SK-N-SH (cell line): ENCODE measurements around the gene C2CD3. TPM values are rescaled to one million over a fixed set of nuclear protein-coding genes. Genes with fewer than 3 reads are reported as not detected.
"Not testable (repeated sequence)": the region's sequence is repeated elsewhere in the genome, so short reads cannot be mapped to it uniquely, and the experiment has no call there.

Source experiments
- CTCF ChIA-PET: fragments of 300-600, 350-600 bp; formaldehyde crosslinking; extraction: SDS; loops from one replicate; lab custom pipeline; 2021; lab: Yijun Ruan, JAX
- POLR2A ChIA-PET: fragments of 350-600 bp; sonication (Branson Sonifier 250); formaldehyde crosslinking; extraction: SDS; loops from one replicate; lab custom pipeline; 2020; ENCODE audit warnings: antibody characterized with exemption, inconsistent platforms; lab: Yijun Ruan, JAX
- DNase-seq: peaks from one replicate; pipeline ENCODE4 v3.0.0; 2012
- H2AFZ ChIP-seq: fragments of 200-600 bp; sonication (generic); 2 replicates; pipeline ENCODE4 v1.8.1; 2016; ENCODE audit warnings: antibody characterized with exemption, mild to moderate bottlenecking, low read depth
- H3F3A ChIP-seq: fragments of 200-600 bp; sonication (generic); replicated peaks from 2 replicates; pipeline ENCODE3; 2016; ENCODE audit warnings: antibody characterized with exemption, mild to moderate bottlenecking; ENCODE audit not compliant: insufficient read depth
- H3K27ac ChIP-seq, 2 experiments: fragments of 200-500 bp in 1 of 2; fragments of 200-600 bp in 1 of 2; sonication (Bioruptor generic) in 1 of 2; sonication (generic), shearing (Covaris generic) in 1 of 2; 2 replicates each; pipeline versions ENCODE4 v1.5.1 to v1.6.1; 2014 to 2016; ENCODE audit warnings: low read depth in 2 of 2, inconsistent platforms in 1 of 2, low read length in 1 of 2, mild to moderate bottlenecking in 1 of 2, mixed read lengths in 1 of 2
- H3K27me3 ChIP-seq: fragments of 200-600 bp; sonication (generic), shearing (Covaris generic); 2 replicates; pipeline ENCODE4 v1.6.1; 2016; ENCODE audit warnings: mixed run types; ENCODE audit not compliant: insufficient read depth
- H3K36me3 ChIP-seq, 2 experiments: fragments of 200-500 bp in 1 of 2; fragments of 200-600 bp in 1 of 2; sonication (Bioruptor generic) in 1 of 2; sonication (generic) in 1 of 2; replicated peaks in 1 of 2; 2 replicates each; pipeline versions ENCODE3 to v1.5.1; 2014 to 2016; ENCODE audit warnings: low read length in 1 of 2, mild to moderate bottlenecking in 1 of 2; ENCODE audit not compliant: insufficient read depth in 2 of 2, control insufficient read depth in 1 of 2
- H3K4me1 ChIP-seq, 2 experiments: fragments of 200-500 bp in 1 of 2; fragments of 200-600 bp in 1 of 2; sonication (Bioruptor generic) in 1 of 2; sonication (generic), shearing (Covaris generic) in 1 of 2; 2 replicates each; pipeline versions ENCODE4 v1.5.1 to v1.6.1; 2014 to 2016; ENCODE audit warnings: low read depth in 1 of 2, low read length in 1 of 2, mixed run types in 1 of 2; ENCODE audit not compliant: insufficient read depth in 2 of 2, control insufficient read depth in 1 of 2
- H3K4me2 ChIP-seq: fragments of 200-600 bp; sonication (generic), shearing (Covaris generic); 2 replicates; pipeline ENCODE4 v1.6.1; 2017; ENCODE audit warnings: mixed run types
- H3K4me3 ChIP-seq, 2 experiments: fragments of 200-500 bp in 1 of 2; fragments of 200-600 bp in 1 of 2; sonication (Bioruptor generic) in 1 of 2; sonication (generic), shearing (Covaris generic) in 1 of 2; 2 replicates each; pipeline versions ENCODE4 v1.5.1 to v1.8.1; 2014 to 2016; ENCODE audit warnings: low read depth in 2 of 2, inconsistent platforms in 1 of 2, low read length in 1 of 2, mild to moderate bottlenecking in 1 of 2, mixed read lengths in 1 of 2, moderate library complexity in 1 of 2
- H3K79me2 ChIP-seq: fragments of 200-600 bp; sonication (generic); 2 replicates; pipeline ENCODE4 v1.8.1; 2017; ENCODE audit warnings: mild to moderate bottlenecking; ENCODE audit not compliant: insufficient read depth
- H3K9ac ChIP-seq: fragments of 200-600 bp; sonication (generic); 2 replicates; pipeline ENCODE4 v1.6.1; 2017; ENCODE audit warnings: mixed run types
- H3K9me2 ChIP-seq: fragments of 200-600 bp; sonication (generic); 2 replicates; pipeline ENCODE4 v1.6.1; 2017; ENCODE audit warnings: mixed run types
- H3K9me3 ChIP-seq: fragments of 200-600 bp; sonication (generic); 2 replicates; pipeline ENCODE4 v1.6.1; 2017; ENCODE audit warnings: mixed run types, mild to moderate bottlenecking, moderate library complexity
- H4K20me1 ChIP-seq: fragments of 200-600 bp; sonication (generic); 2 replicates; pipeline ENCODE4 v1.6.1; 2017; ENCODE audit warnings: mild to moderate bottlenecking, mixed run types; ENCODE audit not compliant: insufficient read depth
- FOSL2 ChIP-seq: IDR thresholded peaks from 2 replicates; pipeline ENCODE4 v1.4.0; 2012; ENCODE audit warnings: low read depth, mild to moderate bottlenecking, moderate library complexity, borderline replicate concordance
- NRF1 ChIP-seq: IDR thresholded peaks from 2 replicates; pipeline ENCODE4 v1.6.1; 2012; ENCODE audit warnings: low read depth, mild to moderate bottlenecking, low read length
- RCOR1 ChIP-seq: fragments of 150-350 bp; IDR thresholded peaks from 2 replicates; pipeline ENCODE4 v1.6.1; 2017; ENCODE audit warnings: antibody characterized with exemption, low read length
- RXRA ChIP-seq: IDR thresholded peaks from 2 replicates; pipeline ENCODE4 v1.4.0; 2012; ENCODE audit warnings: low read depth, mild to moderate bottlenecking, borderline replicate concordance
- SMC3 ChIP-seq: IDR thresholded peaks from 2 replicates; pipeline ENCODE4 v1.6.1; 2012; ENCODE audit warnings: low read depth, low read length, improper control_type of control experiment
- TAF1 ChIP-seq: IDR thresholded peaks from 2 replicates; pipeline ENCODE4 v1.6.1; 2012; ENCODE audit warnings: low read depth, mild to moderate bottlenecking, low read length, moderate library complexity, borderline replicate concordance
- WGBS: methylation state at CpG from one replicate; pipeline ENCODE4 v1.1.6; 2017; ENCODE audit warnings: low lambda C conversion rate; 5-methylcytosine and 5-hydroxymethylcytosine counted together
- polyA plus RNA-seq, 3 experiments: library from polyadenylated mRNA; depleted of rRNA; stranded (reverse); fragments of >200 nt; gene quantifications; 2 replicates each; pipeline ENCODE4 v1.2.3, GENCODE V29; 2012
- TF ChIP-seq, protein P1 (sequence below): fragments of 150-350 bp; IDR thresholded peaks from 2 replicates; pipeline ENCODE4 v1.6.1; 2016; ENCODE audit warnings: mild to moderate bottlenecking, low read depth, low read length
- TF ChIP-seq, protein P2 (sequence below): IDR thresholded peaks from 2 replicates; pipeline ENCODE4; 2012
- TF ChIP-seq, protein P3 (sequence below): IDR thresholded peaks from 2 replicates; pipeline ENCODE4 v1.6.1; 2012; ENCODE audit warnings: mild to moderate bottlenecking, low read depth, low read length, moderate library complexity

Gene C2CD3
- polyA plus RNA-seq, 1 of the 3 experiments (the other 2 are of a cell fraction): 7.0 TPM

DNA sequence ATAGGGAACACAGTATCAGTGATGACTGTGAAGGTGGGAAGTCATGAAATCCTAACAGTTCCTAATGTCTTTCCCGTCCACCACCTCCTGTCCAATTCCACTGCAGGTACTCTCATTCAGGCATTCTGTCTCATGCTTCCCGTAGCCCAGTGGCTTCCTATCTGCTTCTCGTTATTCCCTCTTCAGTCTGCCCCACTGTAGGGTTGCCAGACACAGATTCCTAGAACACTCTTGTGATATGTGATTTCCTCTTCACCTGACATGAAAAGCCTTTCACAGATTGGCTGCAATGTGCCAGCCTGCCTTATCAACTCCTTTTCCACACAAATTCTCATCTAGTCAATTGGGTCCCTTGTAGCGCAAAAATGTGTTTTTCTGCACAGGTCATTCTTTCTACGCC is 49.0 kb downstream of the C2CD3 start:
- no peak overlapping the region for H3K27ac ChIP-seq
- no peaks in the 10 kb centered on the region for H3K79me2 ChIP-seq
- DNase-seq: no peak
- no peak overlapping the region for H2AFZ ChIP-seq
- H3K9ac ChIP-seq: no peak overlapping the region
- WGBS: 96% methylated on average over 5 of the region's 5 CpGs
- no peaks in the 10 kb centered on the region for H3K27me3 ChIP-seq
- ChIA-PET POLR2A (interaction anchor here (0.6 kb wide), 1 partner anchor 111 kb away, joined by 3 read pairs; no protein-coding TSS in a partner anchor), CTCF (interaction anchor here (1.2 kb wide), 1 partner anchor 13 kb away, joined by 3 read pairs; no protein-coding TSS in a partner anchor)
- H3K36me3 ChIP-seq: peaks cover 4 to 22% of the 10 kb centered on the region in 2 experiments
- no peaks in the 10 kb centered on the region for H4K20me1 ChIP-seq
- no peaks in the 10 kb centered on the region for H3K9me3 ChIP-seq
- TF ChIP-seq RXRA: no peak
- no peak for TF ChIP-seq NRF1
- TF ChIP-seq SMC3: no peak
- no peak for TF ChIP-seq FOSL2
- TF ChIP-seq RCOR1: no peak
- TF ChIP-seq, protein P1, sequence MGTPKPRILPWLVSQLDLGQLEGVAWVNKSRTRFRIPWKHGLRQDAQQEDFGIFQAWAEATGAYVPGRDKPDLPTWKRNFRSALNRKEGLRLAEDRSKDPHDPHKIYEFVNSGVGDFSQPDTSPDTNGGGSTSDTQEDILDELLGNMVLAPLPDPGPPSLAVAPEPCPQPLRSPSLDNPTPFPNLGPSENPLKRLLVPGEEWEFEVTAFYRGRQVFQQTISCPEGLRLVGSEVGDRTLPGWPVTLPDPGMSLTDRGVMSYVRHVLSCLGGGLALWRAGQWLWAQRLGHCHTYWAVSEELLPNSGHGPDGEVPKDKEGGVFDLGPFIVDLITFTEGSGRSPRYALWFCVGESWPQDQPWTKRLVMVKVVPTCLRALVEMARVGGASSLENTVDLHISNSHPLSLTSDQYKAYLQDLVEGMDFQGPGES: no peak
- TF ChIP-seq, protein P2, sequence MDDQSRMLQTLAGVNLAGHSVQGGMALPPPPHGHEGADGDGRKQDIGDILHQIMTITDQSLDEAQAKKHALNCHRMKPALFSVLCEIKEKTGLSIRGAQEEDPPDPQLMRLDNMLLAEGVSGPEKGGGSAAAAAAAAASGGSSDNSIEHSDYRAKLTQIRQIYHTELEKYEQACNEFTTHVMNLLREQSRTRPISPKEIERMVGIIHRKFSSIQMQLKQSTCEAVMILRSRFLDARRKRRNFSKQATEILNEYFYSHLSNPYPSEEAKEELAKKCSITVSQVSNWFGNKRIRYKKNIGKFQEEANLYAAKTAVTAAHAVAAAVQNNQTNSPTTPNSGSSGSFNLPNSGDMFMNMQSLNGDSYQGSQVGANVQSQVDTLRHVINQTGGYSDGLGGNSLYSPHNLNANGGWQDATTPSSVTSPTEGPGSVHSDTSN: no peak
- TF ChIP-seq, protein P3, sequence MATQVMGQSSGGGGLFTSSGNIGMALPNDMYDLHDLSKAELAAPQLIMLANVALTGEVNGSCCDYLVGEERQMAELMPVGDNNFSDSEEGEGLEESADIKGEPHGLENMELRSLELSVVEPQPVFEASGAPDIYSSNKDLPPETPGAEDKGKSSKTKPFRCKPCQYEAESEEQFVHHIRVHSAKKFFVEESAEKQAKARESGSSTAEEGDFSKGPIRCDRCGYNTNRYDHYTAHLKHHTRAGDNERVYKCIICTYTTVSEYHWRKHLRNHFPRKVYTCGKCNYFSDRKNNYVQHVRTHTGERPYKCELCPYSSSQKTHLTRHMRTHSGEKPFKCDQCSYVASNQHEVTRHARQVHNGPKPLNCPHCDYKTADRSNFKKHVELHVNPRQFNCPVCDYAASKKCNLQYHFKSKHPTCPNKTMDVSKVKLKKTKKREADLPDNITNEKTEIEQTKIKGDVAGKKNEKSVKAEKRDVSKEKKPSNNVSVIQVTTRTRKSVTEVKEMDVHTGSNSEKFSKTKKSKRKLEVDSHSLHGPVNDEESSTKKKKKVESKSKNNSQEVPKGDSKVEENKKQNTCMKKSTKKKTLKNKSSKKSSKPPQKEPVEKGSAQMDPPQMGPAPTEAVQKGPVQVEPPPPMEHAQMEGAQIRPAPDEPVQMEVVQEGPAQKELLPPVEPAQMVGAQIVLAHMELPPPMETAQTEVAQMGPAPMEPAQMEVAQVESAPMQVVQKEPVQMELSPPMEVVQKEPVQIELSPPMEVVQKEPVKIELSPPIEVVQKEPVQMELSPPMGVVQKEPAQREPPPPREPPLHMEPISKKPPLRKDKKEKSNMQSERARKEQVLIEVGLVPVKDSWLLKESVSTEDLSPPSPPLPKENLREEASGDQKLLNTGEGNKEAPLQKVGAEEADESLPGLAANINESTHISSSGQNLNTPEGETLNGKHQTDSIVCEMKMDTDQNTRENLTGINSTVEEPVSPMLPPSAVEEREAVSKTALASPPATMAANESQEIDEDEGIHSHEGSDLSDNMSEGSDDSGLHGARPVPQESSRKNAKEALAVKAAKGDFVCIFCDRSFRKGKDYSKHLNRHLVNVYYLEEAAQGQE: no peak
- TF ChIP-seq TAF1: no peak
- TF ChIP-seq, all 33 proteins: peak for 0
- H3F3A ChIP-seq: peaks cover 24% of the 10 kb centered on the region
- no peak overlapping the region for H3K4me2 ChIP-seq
- no peak overlapping the region for H3K4me3 ChIP-seq
- no peaks in the 10 kb centered on the region for H3K9me2 ChIP-seq
- H3K4me1 ChIP-seq: no peaks in the 10 kb centered on the region

DNA sequence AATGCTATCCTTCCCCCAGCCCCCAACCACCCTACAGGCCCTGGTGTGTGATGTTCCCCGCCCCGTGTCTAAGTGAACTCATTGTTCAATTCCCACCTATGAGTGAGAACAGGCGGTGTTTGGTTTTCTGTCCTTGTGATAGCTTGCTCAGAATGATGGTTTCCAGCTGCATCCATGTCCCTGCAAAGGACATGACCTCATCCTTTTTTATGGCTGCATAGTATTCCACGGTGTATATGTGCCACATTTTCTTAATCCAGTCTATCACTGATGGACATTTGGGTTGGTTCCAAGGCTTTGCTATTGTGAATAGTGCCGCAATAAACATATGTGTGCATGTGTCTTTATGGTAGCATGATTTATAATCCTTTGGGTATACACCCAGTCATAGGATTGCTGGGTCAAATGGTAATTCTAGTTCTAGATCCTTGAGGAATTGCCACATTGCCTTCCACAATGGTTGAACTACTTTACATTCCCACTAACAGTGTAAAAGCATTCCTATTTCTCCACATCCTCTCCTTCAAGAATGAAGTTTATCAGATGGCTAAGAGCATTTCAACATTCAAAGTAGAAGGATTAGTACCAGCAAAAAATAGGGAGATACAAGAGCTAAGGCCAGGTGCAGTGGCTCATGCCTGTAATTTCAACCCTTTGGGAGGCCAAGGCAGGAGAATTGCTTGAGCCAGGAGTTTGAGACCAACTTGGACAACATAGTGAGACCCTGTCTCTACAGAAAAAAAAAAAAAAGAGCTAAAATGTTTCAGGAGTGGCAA is 50.4 kb downstream of the C2CD3 start:
- H4K20me1 ChIP-seq, H3K79me2 ChIP-seq, H3K9ac ChIP-seq, H3K4me3 ChIP-seq, POLR2A ChIA-PET, H3K4me2 ChIP-seq, H3K27ac ChIP-seq, H3K9me3 ChIP-seq, DNase-seq, H3K4me1 ChIP-seq, H2AFZ ChIP-seq, H3K9me2 ChIP-seq, H3K27me3 ChIP-seq: not testable (repeated sequence)
- 91% methylated on average over 5 of the region's 5 CpGs for WGBS
- Histone ChIP-seq H3F3A (peaks cover 21% of the 10 kb centered on the region), H3K36me3 (peaks cover 4 to 35% of the 10 kb centered on the region in 2 experiments)
- CTCF ChIA-PET: interaction anchor here (1.2 kb wide), 1 partner anchor 14 kb away, joined by 3 read pairs; no protein-coding TSS in a partner anchor
